ENCODE results near the gene ZNF598.

The ZNF598 gene

DNA sequence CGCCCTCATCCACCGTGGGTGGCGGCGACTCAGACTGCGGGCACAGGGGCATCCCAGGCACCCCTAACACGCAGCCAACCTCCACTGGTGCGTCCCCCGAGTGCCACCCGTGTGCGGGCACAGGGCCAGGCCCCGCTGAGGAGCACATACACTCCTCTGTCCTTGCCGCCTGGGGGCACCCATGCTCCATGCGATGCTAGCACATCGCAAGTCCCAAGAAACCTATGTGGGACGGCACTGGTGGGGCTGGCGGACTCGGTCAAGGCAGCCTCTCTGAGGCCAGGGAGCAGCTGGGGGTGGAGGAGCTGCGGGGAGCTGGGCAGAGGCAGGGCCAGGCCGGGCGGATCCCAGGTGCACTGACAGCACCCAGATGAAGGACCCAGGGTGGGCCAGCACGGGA is 4.0 kb downstream of the ZNF598 start:
- TF ChIP-seq TAF1 (IDR thresholded peaks at IDR 0.05; ENCODE audit: low read depth), result no peak
- no peak for TF ChIP-seq EP300 (IDR thresholded peaks at IDR 0.05; ENCODE audit: borderline replicate concordance)
- no peak for TF ChIP-seq EGR1 (IDR thresholded peaks at IDR 0.05)
- no peak for TF ChIP-seq YY1 (IDR thresholded peaks at IDR 0.05; ENCODE audit: low read depth)
- TF ChIP-seq FOXM1 (IDR thresholded peaks at IDR 0.05; ENCODE audit: borderline replicate concordance, low read depth), result no peak
- no peak for TF ChIP-seq NFIC (IDR thresholded peaks at IDR 0.05)
- no peak for TF ChIP-seq TCF12 (IDR thresholded peaks at IDR 0.05; ENCODE audit: low read depth)
- no peak for TF ChIP-seq ZBTB7A (IDR thresholded peaks at IDR 0.05; ENCODE audit: low read depth)
- no peak for TF ChIP-seq CREB1 (IDR thresholded peaks at IDR 0.05; ENCODE audit: low read depth)
- no peak for TF ChIP-seq RAD21 (IDR thresholded peaks at IDR 0.05; ENCODE audit: low read depth)
- TF ChIP-seq CEBPB (IDR thresholded peaks at IDR 0.05), result no peak
- no peak for TF ChIP-seq TEAD4 (IDR thresholded peaks at IDR 0.05)
- TF ChIP-seq, protein P1, sequence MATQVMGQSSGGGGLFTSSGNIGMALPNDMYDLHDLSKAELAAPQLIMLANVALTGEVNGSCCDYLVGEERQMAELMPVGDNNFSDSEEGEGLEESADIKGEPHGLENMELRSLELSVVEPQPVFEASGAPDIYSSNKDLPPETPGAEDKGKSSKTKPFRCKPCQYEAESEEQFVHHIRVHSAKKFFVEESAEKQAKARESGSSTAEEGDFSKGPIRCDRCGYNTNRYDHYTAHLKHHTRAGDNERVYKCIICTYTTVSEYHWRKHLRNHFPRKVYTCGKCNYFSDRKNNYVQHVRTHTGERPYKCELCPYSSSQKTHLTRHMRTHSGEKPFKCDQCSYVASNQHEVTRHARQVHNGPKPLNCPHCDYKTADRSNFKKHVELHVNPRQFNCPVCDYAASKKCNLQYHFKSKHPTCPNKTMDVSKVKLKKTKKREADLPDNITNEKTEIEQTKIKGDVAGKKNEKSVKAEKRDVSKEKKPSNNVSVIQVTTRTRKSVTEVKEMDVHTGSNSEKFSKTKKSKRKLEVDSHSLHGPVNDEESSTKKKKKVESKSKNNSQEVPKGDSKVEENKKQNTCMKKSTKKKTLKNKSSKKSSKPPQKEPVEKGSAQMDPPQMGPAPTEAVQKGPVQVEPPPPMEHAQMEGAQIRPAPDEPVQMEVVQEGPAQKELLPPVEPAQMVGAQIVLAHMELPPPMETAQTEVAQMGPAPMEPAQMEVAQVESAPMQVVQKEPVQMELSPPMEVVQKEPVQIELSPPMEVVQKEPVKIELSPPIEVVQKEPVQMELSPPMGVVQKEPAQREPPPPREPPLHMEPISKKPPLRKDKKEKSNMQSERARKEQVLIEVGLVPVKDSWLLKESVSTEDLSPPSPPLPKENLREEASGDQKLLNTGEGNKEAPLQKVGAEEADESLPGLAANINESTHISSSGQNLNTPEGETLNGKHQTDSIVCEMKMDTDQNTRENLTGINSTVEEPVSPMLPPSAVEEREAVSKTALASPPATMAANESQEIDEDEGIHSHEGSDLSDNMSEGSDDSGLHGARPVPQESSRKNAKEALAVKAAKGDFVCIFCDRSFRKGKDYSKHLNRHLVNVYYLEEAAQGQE (IDR thresholded peaks at IDR 0.05; ENCODE audit: low read depth), result no peak
- TF ChIP-seq, protein P2, sequence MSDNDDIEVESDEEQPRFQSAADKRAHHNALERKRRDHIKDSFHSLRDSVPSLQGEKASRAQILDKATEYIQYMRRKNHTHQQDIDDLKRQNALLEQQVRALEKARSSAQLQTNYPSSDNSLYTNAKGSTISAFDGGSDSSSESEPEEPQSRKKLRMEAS (IDR thresholded peaks at IDR 0.05), result no peak

DNA sequence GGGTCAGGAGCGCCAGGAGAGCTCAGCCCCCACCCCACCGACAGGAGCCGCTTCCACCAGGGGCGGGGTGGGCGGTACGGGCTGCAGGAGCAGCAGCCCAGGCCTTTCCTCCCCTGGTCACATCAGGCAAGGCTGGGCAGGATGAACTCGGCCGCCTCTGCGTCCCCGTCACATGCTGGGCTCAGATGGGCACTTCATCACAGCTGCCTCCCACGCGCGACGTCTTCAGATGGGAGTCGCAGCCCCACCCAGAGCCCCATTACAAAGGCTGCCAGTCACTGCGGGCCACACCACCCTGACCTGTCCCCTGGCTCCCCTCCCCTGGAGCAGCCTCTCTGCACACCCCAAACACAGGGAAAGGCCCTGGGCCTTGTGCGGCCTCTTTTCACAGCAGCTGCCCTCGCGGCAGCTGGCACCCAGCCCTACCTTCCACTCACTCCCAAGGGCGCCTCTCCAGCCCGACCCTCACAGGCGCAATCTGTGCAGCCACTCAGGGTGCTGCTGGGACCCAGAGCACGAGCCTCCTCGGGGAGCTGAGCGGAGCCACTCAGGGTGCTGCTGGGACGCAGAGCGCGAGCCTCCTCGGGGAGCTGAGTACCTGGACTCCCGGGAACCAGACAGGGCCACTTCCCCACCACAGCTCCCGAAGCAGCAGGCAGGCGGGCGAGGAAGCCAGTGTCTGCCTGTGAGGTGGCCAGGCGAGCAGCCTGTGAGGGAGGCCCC is 4.7 kb downstream of the ZNF598 start:
- TF ChIP-seq YY1 (IDR thresholded peaks at IDR 0.05; ENCODE audit: low read depth), result no peak
- TF ChIP-seq TCF12 (IDR thresholded peaks at IDR 0.05; ENCODE audit: low read depth), result no peak
- TF ChIP-seq, protein P2 (IDR thresholded peaks at IDR 0.05), result no peak
- TF ChIP-seq CREB1 (IDR thresholded peaks at IDR 0.05; ENCODE audit: low read depth), result no peak
- no peak for TF ChIP-seq NFIC (IDR thresholded peaks at IDR 0.05)
- TF ChIP-seq EGR1 (IDR thresholded peaks at IDR 0.05), result no peak
- TF ChIP-seq, protein P3, sequence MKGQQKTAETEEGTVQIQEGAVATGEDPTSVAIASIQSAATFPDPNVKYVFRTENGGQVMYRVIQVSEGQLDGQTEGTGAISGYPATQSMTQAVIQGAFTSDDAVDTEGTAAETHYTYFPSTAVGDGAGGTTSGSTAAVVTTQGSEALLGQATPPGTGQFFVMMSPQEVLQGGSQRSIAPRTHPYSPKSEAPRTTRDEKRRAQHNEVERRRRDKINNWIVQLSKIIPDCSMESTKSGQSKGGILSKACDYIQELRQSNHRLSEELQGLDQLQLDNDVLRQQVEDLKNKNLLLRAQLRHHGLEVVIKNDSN (IDR thresholded peaks at IDR 0.05), result no peak
- TF ChIP-seq RAD21 (IDR thresholded peaks at IDR 0.05; ENCODE audit: low read depth), result no peak
- no peak for TF ChIP-seq FOXM1 (IDR thresholded peaks at IDR 0.05; ENCODE audit: borderline replicate concordance, low read depth)
- TF ChIP-seq ZBTB7A (IDR thresholded peaks at IDR 0.05; ENCODE audit: low read depth), result no peak
- no peak for TF ChIP-seq EP300 (IDR thresholded peaks at IDR 0.05; ENCODE audit: borderline replicate concordance)
- no peak for TF ChIP-seq TAF1 (IDR thresholded peaks at IDR 0.05; ENCODE audit: low read depth)
- no peak for TF ChIP-seq CEBPB (IDR thresholded peaks at IDR 0.05)
- TF ChIP-seq TEAD4 (IDR thresholded peaks at IDR 0.05), result no peak

DNA sequence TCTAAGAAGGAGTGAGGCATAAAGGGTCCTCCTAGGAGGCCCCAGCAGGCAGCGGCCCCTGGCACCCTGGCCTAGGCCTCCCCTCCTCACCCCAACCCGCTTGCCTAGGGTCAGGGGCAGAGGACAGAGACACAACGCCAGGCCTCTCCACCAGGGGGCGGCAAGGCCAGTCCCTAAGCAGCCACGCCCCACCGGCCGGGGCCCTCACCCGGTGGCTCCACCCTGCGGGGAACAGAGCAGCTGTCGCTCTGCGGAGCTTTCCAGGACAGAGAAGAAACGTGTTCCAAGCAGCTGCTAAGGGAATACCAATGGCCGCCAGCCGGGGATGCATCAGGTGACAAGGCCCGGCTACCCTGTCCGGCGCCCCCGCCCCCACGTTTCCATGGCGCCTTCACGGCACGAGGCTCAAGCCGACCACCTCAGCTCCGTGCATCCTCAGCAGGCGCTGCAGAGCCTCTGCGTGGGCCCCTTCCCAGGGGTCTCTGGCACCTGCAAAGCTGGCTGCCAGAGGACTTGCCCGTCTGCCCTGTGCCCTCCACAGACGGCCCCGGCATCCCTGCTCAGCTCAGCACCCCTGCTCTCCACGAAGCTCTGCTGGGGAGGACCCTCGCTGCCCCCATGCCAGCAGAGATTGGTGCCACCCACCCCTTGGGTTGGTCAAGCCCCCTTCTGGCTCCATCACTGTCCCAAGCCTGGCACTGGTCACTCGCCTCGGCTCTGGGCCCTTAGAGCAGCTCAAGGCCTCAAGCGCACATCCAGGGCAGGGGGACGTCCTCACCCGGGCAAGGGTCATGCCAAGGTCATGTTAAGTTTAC is 5.6 kb downstream of the ZNF598 start:
- TF ChIP-seq, protein P2 (IDR thresholded peaks at IDR 0.05), result peak; percentile 25; the same call in 1 of the 2 replicates
- TF ChIP-seq RAD21 (IDR thresholded peaks at IDR 0.05; ENCODE audit: low read depth) (peak; percentile 46; the same call in 1 of the 2 replicates), EGR1 (IDR thresholded peaks at IDR 0.05) (no peak), NFIC (IDR thresholded peaks at IDR 0.05) (no peak), TCF12 (IDR thresholded peaks at IDR 0.05; ENCODE audit: low read depth) (no peak), YY1 (IDR thresholded peaks at IDR 0.05; ENCODE audit: low read depth) (0 out of 2 replicates have a peak, but pooled peaks have one; percentile 64), EP300 (IDR thresholded peaks at IDR 0.05; ENCODE audit: borderline replicate concordance) (no peak), FOXM1 (IDR thresholded peaks at IDR 0.05; ENCODE audit: borderline replicate concordance, low read depth) (no peak), CEBPB (IDR thresholded peaks at IDR 0.05) (no peak), CREB1 (IDR thresholded peaks at IDR 0.05; ENCODE audit: low read depth) (no peak), ZBTB7A (IDR thresholded peaks at IDR 0.05; ENCODE audit: low read depth) (no peak)
- TF ChIP-seq, protein P1 (IDR thresholded peaks at IDR 0.05; ENCODE audit: low read depth), result no peak
- TF ChIP-seq, protein P3 (IDR thresholded peaks at IDR 0.05), result no peak

DNA sequence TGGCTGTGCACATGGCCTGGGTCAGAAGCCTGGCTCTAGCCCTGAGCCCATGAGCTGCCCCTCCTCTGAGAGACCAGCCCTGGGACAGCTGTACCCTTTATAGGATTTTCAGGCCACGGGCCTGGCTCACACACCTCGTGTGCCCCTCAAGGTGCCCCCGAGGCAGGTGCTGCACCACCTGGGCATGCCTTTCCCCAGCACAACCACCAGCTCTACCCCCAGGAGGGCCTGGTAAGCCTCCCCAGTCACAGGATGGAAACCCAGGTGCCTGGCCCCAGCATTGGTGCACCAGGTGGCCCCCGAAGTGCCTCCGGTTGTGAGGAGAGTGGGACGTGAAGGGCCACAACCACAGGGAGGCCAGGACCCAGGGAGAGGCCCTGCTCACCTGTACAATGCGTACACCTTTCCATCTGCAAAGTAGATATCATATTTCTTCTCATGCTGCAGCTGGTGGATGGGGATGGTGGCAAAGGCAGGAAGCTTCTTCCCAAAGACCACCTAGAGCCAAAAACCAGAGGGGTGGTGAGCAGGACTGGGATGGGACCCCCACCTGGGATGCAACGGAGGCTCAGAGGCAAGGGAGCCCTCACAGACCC is 6.3 kb downstream of the ZNF598 start:
- TF ChIP-seq EGR1 (IDR thresholded peaks at IDR 0.05) (no peak), ZBTB7A (IDR thresholded peaks at IDR 0.05; ENCODE audit: low read depth) (no peak), CREB1 (IDR thresholded peaks at IDR 0.05; ENCODE audit: low read depth) (no peak), RAD21 (IDR thresholded peaks at IDR 0.05; ENCODE audit: low read depth) (no peak), FOXM1 (IDR thresholded peaks at IDR 0.05; ENCODE audit: borderline replicate concordance, low read depth) (no peak), EP300 (IDR thresholded peaks at IDR 0.05; ENCODE audit: borderline replicate concordance) (no peak), TEAD4 (IDR thresholded peaks at IDR 0.05) (no peak), TAF1 (IDR thresholded peaks at IDR 0.05; ENCODE audit: low read depth) (no peak)
- TF ChIP-seq, protein P2 (IDR thresholded peaks at IDR 0.05), result no peak
- TF ChIP-seq, protein P3 (IDR thresholded peaks at IDR 0.05), result no peak
